Measurements from ENCODE around the gene UBE2G1.
"Not testable (repeated sequence)": the region's sequence is repeated elsewhere in the genome, so short reads cannot be mapped to it uniquely, and the experiment has no call there.

The UBE2G1 gene, protein sequence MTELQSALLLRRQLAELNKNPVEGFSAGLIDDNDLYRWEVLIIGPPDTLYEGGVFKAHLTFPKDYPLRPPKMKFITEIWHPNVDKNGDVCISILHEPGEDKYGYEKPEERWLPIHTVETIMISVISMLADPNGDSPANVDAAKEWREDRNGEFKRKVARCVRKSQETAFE

DNA sequence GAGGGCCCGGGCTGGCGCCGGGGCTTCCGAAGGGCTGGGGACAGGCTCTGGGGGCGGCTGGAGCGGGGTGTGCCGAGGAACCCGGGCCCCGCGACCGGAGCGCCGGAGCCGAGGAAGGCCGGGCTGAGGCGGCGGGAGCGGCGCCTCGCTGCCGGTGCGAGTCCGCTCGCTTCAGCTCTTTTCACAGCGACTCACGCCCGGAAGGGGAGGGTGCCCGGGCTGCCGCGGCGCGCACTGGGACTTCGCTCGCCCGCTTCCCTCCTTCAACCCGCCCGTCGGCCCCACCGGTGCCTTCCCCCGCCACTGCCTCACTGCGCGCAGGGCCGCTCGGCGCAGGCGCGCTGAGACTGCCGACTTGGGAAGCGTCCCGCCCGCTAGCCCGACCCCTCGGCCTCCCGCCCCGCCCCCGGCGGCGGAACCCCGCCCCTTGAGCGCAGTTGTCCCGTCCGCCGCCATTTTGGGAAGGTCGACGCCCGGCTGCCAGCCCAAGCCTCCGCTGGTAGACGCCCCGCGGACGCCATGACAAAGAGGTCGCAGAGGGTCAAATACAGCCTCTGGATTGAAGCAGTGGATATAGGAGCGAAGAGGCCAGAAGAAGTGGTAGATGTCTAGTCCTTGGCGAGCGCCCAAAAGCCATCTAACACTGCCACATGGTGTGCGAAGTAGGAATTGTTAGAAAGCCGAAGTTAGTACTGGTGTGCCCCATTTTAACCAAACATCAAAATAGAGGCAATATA is at the start of gene UBE2G1:
UBE2G1 (minus strand) TSS at position 349 of the 737 bp plus-strand sequence. CDS start 359 bp downstream, outside the sequence.
- peak; percentile 89 for DNase-seq (ENCODE audit: low read depth, low spot score)

DNA sequence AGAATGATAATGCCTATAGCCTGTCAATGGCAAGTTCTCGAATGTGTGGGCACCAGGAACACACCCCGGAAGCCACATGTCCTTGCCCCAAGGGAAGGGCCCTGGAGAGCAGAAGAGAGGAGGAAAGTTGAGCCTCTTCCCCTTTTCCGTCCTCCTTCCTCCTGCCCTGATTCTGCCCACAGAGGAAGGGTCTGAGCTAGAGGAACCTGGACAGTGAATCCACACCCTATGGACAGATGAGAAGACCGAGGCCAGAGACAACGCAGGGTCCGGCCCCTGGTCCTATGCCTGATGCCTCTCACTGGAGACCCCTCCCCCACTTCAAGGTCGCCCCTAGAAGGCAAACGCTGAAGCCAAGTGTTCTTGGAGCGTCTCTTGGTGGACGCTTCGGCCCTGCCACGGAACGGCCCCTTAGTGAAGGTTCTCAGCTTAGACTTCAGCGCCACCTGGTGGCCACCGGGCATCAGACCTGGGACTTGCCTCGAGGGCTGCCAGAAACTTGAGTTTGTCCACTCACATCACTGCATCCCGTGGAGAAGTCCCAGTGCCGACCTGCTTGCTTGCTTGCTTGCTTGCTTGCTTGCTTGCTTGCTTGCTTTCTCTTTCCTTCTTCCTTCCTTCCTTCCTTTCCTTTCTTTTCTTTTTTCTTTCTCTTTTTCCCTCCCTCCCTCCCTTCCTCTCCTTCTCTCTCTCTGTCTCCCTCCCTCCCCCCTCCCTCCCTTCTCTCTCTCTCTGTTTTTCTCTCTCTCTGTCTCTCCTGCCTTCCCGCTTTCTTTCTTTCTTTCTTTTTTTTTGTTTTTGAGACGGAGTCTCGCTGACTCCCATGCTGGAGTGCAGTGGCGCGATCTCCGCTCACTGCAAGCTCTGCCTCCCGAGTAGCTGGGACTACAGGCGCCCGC is 46.7 kb upstream of the UBE2G1 start:
- peak; percentile 73 for DNase-seq (ENCODE audit: low read depth, low spot score)

DNA sequence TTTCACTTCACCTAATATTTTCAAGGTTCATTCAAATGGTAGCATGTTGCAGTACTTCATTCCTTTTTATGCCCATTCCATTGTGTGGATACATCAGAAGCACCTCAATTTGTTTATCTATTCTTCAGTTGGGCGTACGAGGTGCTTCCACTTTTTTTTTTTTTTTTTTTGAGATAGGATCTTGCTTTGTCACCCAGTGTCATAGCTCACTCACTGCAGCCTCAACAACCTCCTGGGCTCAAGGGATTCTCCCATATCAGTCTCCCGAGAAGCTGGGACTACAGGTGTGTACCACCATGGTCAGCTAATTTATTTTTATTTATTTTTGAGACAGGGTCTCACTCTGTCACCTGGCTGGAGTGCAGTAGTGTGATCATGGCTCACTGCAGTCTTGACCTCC is 44.7 kb upstream of the UBE2G1 start:
- DNase-seq (ENCODE audit: low read depth, low spot score): no peak

DNA sequence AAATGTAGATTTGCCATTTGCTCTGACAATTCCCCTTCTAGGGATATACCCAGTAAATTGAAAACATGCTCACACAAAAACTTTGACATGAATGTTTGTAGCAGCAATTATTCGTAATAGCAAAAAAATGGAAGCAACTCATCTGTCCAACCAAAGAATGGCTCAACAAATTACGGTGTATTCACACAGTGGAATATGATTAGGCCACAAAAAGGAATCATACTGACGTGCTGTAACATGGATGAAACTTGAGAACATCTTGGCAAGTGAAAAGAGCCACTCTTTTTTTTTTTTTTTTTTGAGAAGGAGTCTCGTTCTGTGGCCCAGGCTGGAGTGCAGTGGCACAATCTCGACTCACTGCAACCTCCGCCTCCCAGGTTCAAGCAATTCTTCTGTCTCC is 43.2 kb upstream of the UBE2G1 start:
- no peak for DNase-seq (ENCODE audit: low read depth, low spot score)

DNA sequence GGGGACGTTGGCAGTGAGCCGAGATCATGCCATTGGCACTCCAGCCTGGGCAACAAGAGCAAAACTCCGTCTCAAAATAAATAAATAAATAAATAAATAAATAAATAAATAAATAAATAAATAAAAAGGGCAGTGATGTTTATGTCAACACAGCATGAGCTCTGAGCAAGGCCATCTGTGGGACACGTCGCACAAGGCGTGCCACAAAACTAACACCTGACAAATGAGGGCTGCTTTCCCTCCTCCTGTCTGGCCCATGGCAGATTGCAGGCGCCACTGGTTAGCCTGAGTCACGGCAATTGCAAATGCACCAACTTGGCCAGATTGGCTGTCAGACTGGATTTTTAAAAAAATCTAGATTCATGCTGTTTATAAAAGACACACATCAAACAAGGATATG is 41.4 kb upstream of the UBE2G1 start:
- DNase-seq (ENCODE audit: low read depth, low spot score): no peak

DNA sequence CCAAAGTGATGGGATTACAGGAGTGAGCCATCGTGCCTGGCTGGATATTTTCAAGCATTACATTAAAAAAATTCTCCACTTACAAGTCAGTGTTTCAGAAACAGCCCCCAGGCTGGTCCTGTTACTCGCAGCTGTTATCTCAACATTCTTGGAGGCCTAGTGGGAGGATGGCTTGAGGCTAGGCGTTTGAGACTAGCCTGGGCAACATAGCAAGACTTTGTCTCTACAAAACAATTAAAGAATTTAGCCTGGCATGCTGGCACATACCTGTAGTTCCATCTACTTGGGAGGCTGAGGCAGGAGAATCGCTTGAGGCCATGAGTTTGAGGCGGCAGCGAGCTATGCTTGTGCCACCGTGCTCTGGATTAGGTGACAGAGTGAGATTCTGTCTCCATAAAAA is 40.7 kb upstream of the UBE2G1 start:
- no peak for DNase-seq (ENCODE audit: low read depth, low spot score)

DNA sequence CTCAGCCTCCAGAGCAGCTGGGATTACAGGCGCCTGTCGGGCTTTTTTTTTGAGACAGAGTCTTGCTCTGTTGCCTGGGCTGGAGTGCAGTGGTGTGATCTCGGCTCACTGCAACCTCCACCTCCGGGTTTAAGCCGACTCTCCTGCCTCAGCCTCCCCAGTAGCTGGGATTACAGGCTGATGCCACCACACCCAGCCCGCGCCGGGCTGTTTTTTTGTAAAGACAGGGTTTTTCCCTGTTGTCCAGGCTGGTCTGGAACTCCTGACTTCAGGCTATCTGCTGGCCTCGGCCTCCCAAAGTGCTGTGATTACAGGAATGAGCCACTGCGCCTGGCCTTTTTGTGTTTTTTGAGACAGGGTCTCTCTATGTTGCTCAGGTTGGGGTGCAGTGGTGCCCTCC is 39.9 kb upstream of the UBE2G1 start:
- no peak for DNase-seq (ENCODE audit: low read depth, low spot score)

DNA sequence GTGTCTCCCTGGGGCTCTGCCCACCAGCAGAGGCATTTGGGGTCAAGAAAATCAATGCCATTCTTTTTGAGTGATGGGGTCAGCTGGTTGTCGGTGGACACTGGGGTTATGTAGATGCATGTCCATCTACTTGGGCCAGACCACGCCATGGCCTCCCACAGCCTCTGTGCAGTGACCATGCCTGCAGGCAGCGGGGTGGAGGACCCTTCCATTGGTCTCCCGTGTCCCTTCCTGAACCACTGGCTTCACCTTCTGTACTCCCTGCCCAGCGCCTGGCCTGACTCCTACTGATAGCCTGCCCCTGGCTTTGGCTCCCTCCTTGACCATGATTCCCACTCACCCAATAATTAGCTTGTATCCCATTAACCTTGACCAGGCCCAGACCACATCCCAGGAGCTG is 39.2 kb upstream of the UBE2G1 start:
- DNase-seq (ENCODE audit: low read depth, low spot score): no peak

DNA sequence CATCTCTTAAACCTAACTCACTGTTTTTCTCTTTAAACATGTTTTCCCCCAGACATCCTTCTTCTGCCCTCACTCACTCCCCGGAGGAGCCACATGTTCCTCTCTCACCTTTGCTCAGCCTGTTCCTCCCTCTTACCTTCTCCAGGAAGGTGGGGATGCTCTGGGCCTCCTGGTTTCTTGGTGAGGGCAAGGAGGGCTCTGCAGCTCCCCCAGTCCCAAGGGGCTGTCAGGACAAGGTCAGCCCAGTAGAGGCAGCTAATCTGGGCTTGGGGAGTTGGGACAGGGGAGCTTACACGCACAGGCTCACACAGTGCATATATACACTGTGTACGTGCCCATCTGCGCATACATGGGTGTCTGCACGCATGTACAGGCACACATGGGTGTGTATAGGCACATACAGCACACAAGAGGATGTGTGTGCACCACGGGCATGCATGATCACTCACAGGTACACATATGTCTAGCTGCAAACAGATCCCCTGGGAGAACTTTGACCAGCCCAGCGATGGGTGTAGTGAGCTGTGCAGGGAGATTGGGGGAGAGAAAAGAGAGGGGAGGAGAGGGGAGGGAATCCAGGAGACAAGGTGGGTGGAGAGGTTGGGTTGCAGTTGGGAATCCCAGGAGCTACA is 38.7 kb upstream of the UBE2G1 start:
- DNase-seq (ENCODE audit: low read depth, low spot score): no peak

DNA sequence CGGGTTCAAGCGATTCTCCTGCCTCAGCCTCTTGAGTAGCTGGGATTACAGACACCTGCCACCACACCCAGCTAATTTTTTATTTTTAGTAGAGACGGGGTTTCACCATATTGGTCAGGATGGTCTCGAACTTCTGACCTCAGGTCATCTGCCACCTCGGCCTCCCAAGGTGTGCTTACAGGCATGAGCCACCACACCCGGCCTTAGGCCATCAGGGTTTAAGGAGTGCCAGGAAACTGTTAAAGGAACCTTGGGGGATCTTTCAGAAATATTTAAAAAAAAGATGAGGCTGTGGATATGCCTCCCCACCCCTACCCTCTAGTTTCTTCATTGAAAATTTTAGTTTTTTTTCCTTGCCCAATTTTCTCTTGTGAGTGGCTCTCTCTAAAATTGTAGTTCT is 31.4 kb upstream of the UBE2G1 start:
- DNase-seq (ENCODE audit: low read depth, low spot score): no peak

DNA sequence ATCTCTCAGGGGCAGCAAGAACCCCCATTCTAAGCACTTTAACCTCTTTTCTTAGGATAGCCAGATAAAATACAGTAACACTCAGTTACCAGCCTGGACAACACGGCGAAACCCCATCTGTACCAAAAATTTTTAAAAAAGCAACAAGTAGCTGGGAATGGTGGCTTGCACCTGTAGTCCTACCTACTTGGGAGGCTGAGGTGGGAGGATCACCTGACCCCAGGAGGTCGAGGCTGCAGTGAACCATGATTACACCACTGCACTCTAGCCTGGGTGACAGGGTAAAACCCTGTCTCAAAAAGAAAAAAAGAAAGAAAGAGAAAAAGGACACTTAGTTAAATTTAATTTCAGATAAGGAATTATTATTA is 28.6 kb upstream of the UBE2G1 start:
- no peak for DNase-seq (ENCODE audit: low read depth, low spot score)

DNA sequence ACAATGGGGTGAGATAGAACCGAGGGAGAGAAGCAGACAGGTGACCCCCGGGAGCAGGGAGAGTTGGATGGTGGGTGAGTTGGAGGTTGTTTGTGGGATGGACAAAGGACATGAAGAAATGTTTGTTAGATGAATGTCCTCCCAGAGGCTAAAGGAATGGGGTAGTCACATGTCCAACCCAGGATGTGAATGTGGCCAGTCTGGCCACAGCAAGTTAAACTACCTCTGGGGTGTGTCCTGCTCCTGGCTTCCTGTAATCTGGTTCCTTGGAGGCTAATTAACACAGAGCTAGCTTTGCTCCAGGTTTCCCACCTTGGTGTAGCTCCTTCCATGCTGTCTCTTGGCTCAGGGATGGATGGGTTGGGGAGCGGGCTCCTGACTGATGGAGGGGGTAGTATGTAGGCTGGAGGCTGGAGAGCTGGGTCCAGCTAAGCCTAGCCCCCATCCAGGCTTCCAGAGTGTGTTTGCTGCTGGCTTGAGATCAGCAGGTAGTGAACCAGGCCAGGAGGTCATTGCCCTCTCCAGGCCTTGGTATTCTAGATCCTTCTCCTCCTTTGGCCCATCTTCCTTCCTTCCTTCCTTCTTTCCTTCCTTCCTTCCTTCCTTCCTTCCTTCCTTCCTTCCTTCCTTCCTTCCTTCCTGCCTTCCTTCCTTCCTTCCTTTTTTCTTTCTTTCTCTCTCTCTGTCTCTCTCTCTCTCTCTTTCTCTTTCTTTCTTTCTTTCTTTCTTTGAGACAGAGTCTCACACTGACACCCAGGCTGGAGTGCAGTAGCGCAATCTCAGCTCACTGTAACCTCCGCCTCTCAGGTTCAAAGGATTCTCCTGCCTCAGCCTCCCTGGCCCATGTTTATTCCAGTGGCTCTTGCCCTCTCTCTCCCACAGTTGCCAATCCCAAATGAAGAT is 28.0 kb upstream of the UBE2G1 start:
- no peak for DNase-seq (ENCODE audit: low read depth, low spot score)

DNA sequence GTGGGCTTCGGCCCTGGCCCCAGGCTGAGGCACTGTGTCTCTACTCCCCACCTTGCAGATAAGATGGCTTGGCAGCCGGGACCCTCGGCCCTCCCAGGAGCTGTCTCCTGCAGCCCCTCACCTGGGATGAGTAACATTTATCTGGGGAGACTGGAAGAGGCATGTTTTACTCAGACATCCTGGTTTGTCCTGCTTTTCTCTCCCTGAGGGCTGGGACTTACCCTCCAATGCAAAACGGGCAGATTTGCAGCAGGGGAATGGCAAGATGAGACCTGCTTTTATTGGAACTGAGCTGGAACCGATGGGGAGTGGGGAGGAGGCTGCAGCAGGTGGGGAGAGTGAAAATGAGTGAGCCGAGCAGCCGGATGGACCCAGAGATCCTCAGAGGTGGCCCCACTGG is 27.3 kb upstream of the UBE2G1 start:
- DNase-seq (ENCODE audit: low read depth, low spot score): no peak

DNA sequence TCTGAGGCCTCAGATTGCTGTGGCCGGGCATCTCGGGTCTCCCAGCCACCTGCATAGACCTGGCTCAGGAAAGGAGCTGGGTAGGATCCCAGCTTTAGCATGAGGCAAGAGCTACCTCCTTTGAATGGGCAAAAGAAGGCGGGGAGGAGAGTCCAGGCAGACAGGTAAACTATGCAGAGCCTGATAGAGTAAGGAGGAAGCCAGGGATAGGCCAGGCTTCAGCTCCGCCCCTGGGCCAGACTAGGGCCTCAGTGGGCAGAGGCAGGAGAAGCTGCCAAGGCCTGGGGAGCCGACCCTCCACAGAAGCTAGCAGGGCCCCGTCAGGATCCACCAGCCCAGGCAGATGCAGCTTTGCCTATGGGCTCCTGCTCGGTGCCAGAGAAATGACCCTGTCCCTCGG is 22.6 kb upstream of the UBE2G1 start:
- no peak for DNase-seq (ENCODE audit: low read depth, low spot score)

DNA sequence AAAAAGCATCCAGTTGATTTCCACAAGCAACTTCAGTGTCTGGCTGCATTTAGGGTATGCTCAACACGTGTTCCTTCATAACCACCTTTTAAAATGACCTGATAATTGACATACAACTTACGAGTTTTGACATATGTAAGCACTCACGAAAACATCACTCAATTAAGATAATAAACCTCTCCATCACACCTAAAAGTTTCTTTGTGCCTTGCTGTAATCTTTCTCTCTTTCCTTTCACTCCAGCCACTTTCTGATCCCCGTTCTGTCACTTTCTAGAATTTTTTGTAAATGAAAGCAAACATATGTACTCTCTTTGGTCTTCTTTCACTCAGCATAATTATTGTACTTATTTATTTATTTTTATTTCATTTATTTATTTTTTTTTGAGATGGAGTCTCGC is 20.7 kb upstream of the UBE2G1 start:
- no peak for DNase-seq (ENCODE audit: low read depth, low spot score)

DNA sequence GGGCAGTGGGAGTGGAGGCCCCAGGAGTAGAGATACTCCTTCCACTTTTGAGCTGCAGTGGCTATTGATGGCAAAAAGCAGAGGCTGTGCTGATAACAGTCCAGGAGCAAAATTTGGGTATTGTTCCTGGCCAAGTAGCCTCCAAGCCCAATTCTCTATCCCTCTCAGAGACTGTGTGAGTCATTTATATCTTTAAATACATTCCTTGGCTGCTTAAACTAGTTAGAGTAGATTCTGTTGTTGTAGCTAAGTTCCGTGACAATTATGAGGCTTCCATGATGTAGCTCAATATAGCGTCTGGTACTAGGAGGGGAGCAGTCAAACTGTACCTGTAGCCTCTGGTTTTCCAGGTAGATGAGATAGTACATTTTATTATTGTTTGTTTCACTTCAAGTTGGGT is 19.9 kb upstream of the UBE2G1 start:
- no peak for DNase-seq (ENCODE audit: low read depth, low spot score)

DNA sequence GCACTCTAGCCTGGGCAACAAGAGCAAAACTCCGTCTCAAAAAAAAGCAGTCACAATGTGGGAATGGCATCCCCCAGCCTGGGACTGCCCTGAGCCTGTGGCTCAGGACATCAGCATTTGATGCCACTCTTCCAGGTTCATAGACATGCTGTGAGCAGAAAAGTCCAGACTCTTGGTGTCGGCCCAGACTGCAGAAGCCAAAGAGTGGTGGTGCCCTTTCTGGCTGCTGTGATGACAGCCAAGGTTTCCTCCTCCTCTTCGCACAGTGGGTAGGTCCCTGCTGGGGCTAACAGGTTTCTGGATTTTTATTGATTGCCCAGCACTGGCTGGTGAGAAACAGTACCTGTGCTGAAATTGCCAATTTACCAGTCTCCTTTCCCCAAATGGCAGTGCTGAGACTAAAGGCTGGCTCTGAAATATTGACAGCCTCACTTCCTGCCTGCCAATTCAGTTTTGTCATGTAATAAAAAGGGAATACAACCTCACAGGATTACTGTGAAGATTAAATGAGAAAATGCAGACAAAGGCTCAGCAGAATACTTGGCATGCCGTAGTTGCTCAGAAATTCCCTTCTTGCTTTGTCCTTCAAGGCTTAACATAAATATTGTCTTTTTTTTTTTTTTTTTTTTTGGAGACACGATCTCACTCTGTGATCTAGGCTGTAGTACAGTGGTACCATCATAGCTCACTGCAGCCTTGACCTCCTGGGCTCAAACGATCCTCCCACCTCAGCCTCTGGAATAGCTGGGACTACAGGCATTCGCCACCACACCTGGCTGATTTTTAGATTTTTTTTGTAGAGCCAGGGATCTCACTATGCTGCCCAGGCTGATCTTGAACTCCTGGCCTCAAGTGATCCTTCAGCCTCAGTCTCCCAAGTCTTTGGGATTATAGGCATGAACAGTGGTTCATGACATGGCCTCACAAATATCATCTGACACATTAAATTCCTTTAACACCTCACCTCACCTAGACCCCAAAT is 15.5 kb upstream of the UBE2G1 start:
- DNase-seq (ENCODE audit: low read depth, low spot score): no peak

DNA sequence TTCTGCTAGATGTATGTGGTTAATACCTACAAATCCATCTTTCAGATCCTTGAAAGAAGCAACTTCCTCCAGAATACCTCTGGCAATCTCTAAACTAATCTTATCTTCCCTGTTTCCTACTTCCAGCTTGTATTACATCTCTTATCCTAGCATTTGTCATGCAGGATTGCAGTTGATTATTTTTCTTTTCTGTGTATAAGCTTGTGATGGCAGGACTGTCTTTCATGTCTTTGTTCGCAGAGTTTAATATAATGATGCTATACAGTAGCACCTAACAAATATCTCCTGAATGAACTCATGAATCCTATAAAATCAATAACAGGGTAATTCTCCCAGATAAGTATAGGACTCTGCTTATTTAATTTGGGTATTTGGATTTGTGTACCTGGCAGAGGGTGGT is 12.2 kb upstream of the UBE2G1 start:
- DNase-seq (ENCODE audit: low read depth, low spot score): no peak

DNA sequence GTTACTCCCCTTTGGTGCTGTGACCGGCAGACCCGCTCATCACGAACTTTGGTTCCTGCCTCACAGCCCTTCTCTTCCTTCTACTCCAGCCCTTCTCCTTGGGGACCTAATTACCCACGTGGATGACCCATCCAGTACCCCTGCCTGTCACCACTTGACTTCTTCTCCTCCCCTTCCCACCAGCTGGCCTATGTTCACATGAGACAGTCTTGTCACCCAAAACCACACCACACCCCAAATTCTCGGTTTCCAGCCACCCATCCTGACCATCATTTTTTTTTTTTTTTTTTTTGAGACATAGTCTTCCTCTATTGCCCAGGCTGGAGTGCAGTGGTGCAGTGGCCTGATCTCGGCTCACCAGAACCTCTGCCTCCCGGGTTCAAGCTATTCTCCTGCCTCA is 10.8 kb upstream of the UBE2G1 start:
- not testable (repeated sequence) for DNase-seq (ENCODE audit: low read depth, low spot score)

All from brain pericyte (primary cell).